ENCODE data around the gene CFAP47.

- no peak for TF ChIP-seq CTCF (IDR thresholded peaks at IDR 0.05; ENCODE audit: control extremely low read depth in 1 of 3, insufficient read depth in 1 of 3, low read depth in 1 of 3, low read length in 3 of 3)
- TF ChIP-seq POLR2A (IDR thresholded peaks at IDR 0.05; ENCODE audit: control extremely low read depth in 1 of 2, low read depth in 2 of 2, low read length in 2 of 2): no peak
- no peak for TF ChIP-seq POLR2AphosphoS5 (IDR thresholded peaks at IDR 0.05; ENCODE audit: low read depth, low read length)
- TF ChIP-seq YY1 (IDR thresholded peaks at IDR 0.05; ENCODE audit: low read depth, low read length): no peak
- TF ChIP-seq CBX8 (IDR thresholded peaks at IDR 0.05; ENCODE audit: borderline replicate concordance, low read depth, low read length): no peak
- TF ChIP-seq TAF1 (IDR thresholded peaks at IDR 0.05; ENCODE audit: low read depth, low read length): no peak
Observed at GRCh38 chrX:36241397-36241796, 321.9 kb downstream of the CFAP47 start.

All from H1 (cell line).